Pancreas (tissue), 10 donors: Measurements from ENCODE around the gene CAV1. TPM values are rescaled to one million over a fixed set of nuclear protein-coding genes. Genes with fewer than 3 reads are reported as not detected.
"Not testable (repeated sequence)": the region's sequence is repeated elsewhere in the genome, so short reads cannot be mapped to it uniquely, and the experiment has no call there.

Experiments
- ATAC-seq, 4 donors: fragments of 200-7000 bp; cut with Tn5 transposase; one replicate each; pipeline versions ENCODE4 v1.8.0 to v1.9.1; 2020; ENCODE audit warnings: mild to moderate bottlenecking in 4 of 4, moderate library complexity in 4 of 4
- DNase-seq, 6 donors: peaks; one replicate each; pipeline ENCODE4 v3.0.0-alpha.2; 2020
- FAIRE-seq: peaks from 2 replicates; lab custom pipeline; 2012; peaks lifted over from hg19 to GRCh38; lab: Jason Lieb, UNC
- H3K27ac ChIP-seq, 4 donors: fragments of 200-600 bp; sonication (generic); 1 replicate in 3 of 4; 2 replicates in 1 of 4; pipeline versions ENCODE4 v1.5.0 to v1.8.0; 2020
- H3K27me3 ChIP-seq, 4 donors: fragments of 200-600 bp; one replicate each; pipeline ENCODE4 v1.8.0; 2021
- H3K36me3 ChIP-seq, 3 donors: fragments of 200-600 bp; sonication (generic) in 1 of 3; one replicate each; pipeline versions ENCODE4 v1.5.0 to v1.8.0; 2020 to 2021
- H3K4me1 ChIP-seq, 3 donors: fragments of 200-600 bp; one replicate each; pipeline ENCODE4 v1.8.0; 2021
- H3K4me3 ChIP-seq, 4 donors: fragments of 200-600 bp; sonication (generic) in 2 of 4; one replicate each; pipeline versions ENCODE4 v1.5.0 to v1.8.0; 2020 to 2021
- H3K9me3 ChIP-seq, 4 donors: fragments of 200-600 bp; one replicate each; pipeline ENCODE4 v1.8.0; 2021
- WGBS, 2 donors: extraction: QIAGEN DNeasy Blood & Tissue Kit; methylation state at CpG; one replicate each; pipeline ENCODE4 v1.1.7; 2013; 5-methylcytosine and 5-hydroxymethylcytosine counted together
- intact Hi-C, 3 donors: fragments of 100-400 bp; cut with DNase I; formaldehyde crosslinking; loops; one replicate each; pipeline versions ENCODE4 v1.11.1 to v1.14.2; 2022
- polyA plus RNA-seq, 2 donors: library from polyadenylated mRNA; stranded (reverse); fragments of 200-250 nt; gene quantifications; one replicate each; pipeline ENCODE4 v1.2.3, GENCODE V29; 2013
- total RNA-seq, 6 donors: library from RNA; stranded (reverse); fragmentation: NEBNext Ultra II Directional in 4 of 6; extraction: Animal tissue kit (Norgen Biotek cat#: 25700) in 4 of 6; gene quantifications; one replicate each; pipeline versions ENCODE4 v1.2.1 to v1.2.4, GENCODE V29; 2021 to 2023
- TF ChIP-seq, protein P1 (sequence below), 4 donors: fragments of 200-600 bp; sonication (generic) in 3 of 4; IDR thresholded peaks; one replicate each; pipeline versions ENCODE4 v1.5.0 to v1.8.0; 2021; ENCODE audit warnings: antibody characterized with exemption in 4 of 4
- donor health status: healthy with polysubstance abuse.
- donor health status: DM: no; HTN: no; CAD: no; lungs with moderate emphysema.
- donor health status: DM: no; HTN: no; CAD: no.
- donor health status: control.
- donor health status: control.
- donor health status: Bipolar disorder and iron deficiency.
- donor health status: DM: yes; HTN: yes; CAD: no.
- donor health status: DM: no; HTN: no; CAD: no.
- donor health status: DM: no; HTN: no; CAD: no.
- donor health status: DM: yes; HTN: yes; CAD: no.

CAV1 gene
- total and polyA plus RNA-seq, 8 donors, result 4.6 to 19.5 (median 11.2) TPM

DNA sequence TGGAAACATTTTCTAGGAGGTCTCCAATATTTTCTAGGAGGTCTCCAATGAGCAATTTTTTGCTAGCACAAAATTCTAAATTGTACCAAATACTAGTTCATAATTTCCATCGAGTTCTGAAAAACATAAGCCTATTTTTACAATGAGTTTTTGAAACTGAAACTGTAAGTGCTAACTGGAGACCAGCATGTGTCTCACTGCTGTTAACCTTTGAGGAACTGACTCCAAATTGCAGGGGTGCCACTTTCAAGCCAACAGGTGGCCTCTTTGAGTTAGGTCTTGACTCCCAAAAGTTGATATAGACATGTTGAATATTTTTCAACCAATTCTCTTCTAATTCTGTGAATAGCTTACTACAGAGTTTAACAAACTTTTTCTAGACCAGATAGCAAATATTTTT, 58.8 kb downstream of the CAV1 start:
- no peak overlapping the region for H3K27ac ChIP-seq
- H3K36me3 ChIP-seq, result no peaks in the 10 kb centered on the region
- H3K9me3 ChIP-seq, result no peaks in the 10 kb centered on the region
- WGBS, 2 donors, result 81 to 82% methylated on average over 1 of the region's 1 CpG
- H3K27me3 ChIP-seq, result no peaks in the 10 kb centered on the region
- TF ChIP-seq, protein P1, sequence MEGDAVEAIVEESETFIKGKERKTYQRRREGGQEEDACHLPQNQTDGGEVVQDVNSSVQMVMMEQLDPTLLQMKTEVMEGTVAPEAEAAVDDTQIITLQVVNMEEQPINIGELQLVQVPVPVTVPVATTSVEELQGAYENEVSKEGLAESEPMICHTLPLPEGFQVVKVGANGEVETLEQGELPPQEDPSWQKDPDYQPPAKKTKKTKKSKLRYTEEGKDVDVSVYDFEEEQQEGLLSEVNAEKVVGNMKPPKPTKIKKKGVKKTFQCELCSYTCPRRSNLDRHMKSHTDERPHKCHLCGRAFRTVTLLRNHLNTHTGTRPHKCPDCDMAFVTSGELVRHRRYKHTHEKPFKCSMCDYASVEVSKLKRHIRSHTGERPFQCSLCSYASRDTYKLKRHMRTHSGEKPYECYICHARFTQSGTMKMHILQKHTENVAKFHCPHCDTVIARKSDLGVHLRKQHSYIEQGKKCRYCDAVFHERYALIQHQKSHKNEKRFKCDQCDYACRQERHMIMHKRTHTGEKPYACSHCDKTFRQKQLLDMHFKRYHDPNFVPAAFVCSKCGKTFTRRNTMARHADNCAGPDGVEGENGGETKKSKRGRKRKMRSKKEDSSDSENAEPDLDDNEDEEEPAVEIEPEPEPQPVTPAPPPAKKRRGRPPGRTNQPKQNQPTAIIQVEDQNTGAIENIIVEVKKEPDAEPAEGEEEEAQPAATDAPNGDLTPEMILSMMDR (IDR thresholded peaks at IDR 0.05), result no peak
- no peak overlapping the region for H3K4me3 ChIP-seq
- no peak for DNase-seq
- ATAC-seq, result no peak
- no peak for FAIRE-seq
- intact Hi-C loops, result loop anchor here in 1 of 3 donors (10.0 kb wide), 1 partner anchor 319 kb away; no protein-coding TSS in a partner anchor
- H3K4me1 ChIP-seq, result peaks cover 0 to 27% (median 5%) of the 10 kb centered on the region in 3 donors

DNA sequence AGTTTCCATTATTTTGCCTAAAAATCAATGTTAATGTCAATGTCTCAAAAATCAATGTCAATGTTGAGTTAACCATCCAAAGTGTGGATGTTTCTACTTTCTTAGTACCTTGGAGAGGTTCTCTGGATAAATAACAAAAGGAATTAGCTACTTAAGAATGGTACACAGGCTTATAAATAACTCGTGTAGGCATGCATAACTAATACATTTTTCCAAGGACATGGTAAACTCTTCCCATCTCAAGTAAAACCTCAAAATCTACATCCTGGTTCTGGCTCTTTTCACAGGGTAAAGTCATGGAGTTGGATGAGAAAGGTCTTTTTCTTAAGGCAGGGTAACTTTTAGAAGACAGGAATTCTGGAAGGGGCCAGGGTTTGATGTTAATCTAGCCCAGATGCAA, 59.9 kb downstream of the CAV1 start:
- TF ChIP-seq, protein P1 (IDR thresholded peaks at IDR 0.05), result no peak
- WGBS, 2 donors, result 37 to 41% methylated on average over 1 of the region's 1 CpG
- intact Hi-C loops, result loop anchor here in 2 of 3 donors (5.0 to 10.0 kb wide), 2 partner anchors 320 to 322 kb away; no protein-coding TSS in a partner anchor

DNA sequence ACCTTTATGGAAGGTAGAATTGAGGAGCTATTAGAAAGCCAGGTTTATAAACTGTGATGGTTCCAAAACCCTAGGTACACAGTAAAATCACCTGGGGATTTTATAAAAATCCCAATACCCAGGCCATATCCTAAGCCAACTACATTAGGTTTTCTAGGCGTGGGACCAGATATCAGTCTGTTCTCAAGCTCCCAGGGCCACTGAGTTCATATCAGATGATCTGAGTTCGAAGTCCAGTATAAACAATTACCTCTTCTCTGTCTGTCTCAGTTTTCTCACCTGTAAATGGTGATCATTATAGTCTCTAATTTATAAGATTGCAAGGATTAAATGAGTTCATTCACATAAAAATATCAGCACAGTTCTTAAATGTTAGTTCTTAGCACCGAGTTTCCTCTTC, 60.6 kb downstream of the CAV1 start:
- Histone ChIP-seq H3K27ac (no peak overlapping the region), H3K27me3 (no peaks in the 10 kb centered on the region), H3K4me3 (no peak overlapping the region), H3K4me1 (peaks cover 0 to 20% (median 8%) of the 10 kb centered on the region in 3 donors), H3K9me3 (no peaks in the 10 kb centered on the region), H3K36me3 (no peaks in the 10 kb centered on the region)
- TF ChIP-seq, protein P1 (IDR thresholded peaks at IDR 0.05), result no peak
- ATAC-seq (no peak), FAIRE-seq (no peak), DNase-seq (no peak)
- intact Hi-C loops, result loop anchor here in 2 of 3 donors (5.0 to 10.0 kb wide), 2 partner anchors 321 to 323 kb away; no protein-coding TSS in a partner anchor
- 59 to 65% methylated on average over 3 of the region's 3 CpGs for WGBS, 2 donors

More for the DNA sequence above, 59.9 kb downstream of the CAV1 start:
- Histone ChIP-seq H3K27ac (no peak overlapping the region), H3K4me3 (no peak overlapping the region), H3K9me3 (no peaks in the 10 kb centered on the region), H3K27me3 (no peaks in the 10 kb centered on the region), H3K36me3 (no peaks in the 10 kb centered on the region), H3K4me1 (peaks cover 0 to 22% (median 8%) of the 10 kb centered on the region in 3 donors)
- ATAC-seq (no peak), FAIRE-seq (no peak), DNase-seq (no peak)

DNA sequence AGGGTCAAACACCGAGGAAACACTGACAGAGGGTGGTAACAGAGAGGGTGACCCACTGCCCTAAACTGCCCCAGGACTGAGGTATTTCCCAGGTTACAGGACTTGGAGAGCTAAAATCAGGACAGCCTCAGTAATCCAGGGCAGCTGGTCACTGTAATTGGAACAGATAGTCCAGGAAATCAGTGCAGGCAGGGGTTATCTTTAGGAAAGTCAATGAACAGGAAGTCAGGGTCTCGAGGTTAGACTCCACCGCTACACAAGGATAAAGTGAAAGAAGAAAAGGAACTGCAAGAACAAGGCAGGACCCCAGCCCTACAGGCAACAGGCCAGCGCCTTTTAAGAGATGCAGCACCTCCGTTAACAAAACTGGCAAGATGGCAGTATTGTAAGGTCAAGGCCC, 61.1 kb downstream of the CAV1 start:
- no peak for ATAC-seq
- TF ChIP-seq, protein P1 (IDR thresholded peaks at IDR 0.05), result no peak
- no peaks in the 10 kb centered on the region for H3K27me3 ChIP-seq
- no peak for DNase-seq
- H3K9me3 ChIP-seq, result no peaks in the 10 kb centered on the region
- H3K4me3 ChIP-seq, result no peak overlapping the region
- no peaks in the 10 kb centered on the region for H3K36me3 ChIP-seq
- no peak overlapping the region for H3K27ac ChIP-seq
- intact Hi-C loops, result loop anchor here in 2 of 3 donors (5.0 to 10.0 kb wide), 2 partner anchors 321 to 324 kb away; no protein-coding TSS in a partner anchor
- WGBS, 2 donors, result 88 to 91% methylated on average over 5 of the region's 5 CpGs
- H3K4me1 ChIP-seq, result peaks cover 0 to 20% (median 8%) of the 10 kb centered on the region in 3 donors
- no peak for FAIRE-seq

DNA sequence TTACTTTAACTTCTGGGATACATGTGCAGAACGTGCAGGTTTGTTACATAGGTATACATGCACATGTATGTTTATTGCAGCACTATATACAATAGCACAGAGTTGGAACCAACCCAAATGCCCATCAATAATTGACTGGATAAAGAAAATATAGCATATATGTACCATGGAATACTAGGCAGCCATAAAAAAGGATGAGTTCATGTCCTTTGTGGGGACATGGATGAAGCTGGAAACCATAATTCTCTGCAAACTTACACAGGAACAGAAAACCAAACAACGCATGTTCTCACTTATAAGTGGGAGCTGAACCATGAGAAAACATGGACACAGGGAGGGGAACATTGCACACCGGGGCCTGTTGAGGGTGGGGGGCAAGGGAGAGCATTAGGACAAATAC, 62.4 kb downstream of the CAV1 start:
- 98% methylated on average over 3 of the region's 3 CpGs for WGBS, 2 donors
- not testable (repeated sequence) for H3K36me3 ChIP-seq, DNase-seq, ATAC-seq, H3K4me3 ChIP-seq, H3K9me3 ChIP-seq, FAIRE-seq, H3K27ac ChIP-seq, H3K27me3 ChIP-seq
- peaks cover 0 to 28% (median 12%) of the 10 kb centered on the region in 3 donors for H3K4me1 ChIP-seq
- intact Hi-C loops, result loop anchor here in 2 of 3 donors (5.0 to 10.0 kb wide), 2 partner anchors 322 to 325 kb away; no protein-coding TSS in a partner anchor
